GM10266 (cell line): ENCODE measurements around the gene RABL3.
"Not testable (repeated sequence)": the region's sequence is repeated elsewhere in the genome, so short reads cannot be mapped to it uniquely, and the experiment has no call there.

ENCODE experiments used
- DNase-seq: peaks from one replicate; pipeline ENCODE4 v3.0.0; 2012; ENCODE audit errors: extremely low spot score
- TF ChIP-seq, protein P1 (sequence below): IDR thresholded peaks from 2 replicates; pipeline ENCODE4 v1.5.1; 2012; ENCODE audit warnings: mild to moderate bottlenecking, low read depth; ENCODE audit not compliant: control insufficient read depth, insufficient read depth; ENCODE audit errors: missing control alignments

The RABL3 gene

DNA sequence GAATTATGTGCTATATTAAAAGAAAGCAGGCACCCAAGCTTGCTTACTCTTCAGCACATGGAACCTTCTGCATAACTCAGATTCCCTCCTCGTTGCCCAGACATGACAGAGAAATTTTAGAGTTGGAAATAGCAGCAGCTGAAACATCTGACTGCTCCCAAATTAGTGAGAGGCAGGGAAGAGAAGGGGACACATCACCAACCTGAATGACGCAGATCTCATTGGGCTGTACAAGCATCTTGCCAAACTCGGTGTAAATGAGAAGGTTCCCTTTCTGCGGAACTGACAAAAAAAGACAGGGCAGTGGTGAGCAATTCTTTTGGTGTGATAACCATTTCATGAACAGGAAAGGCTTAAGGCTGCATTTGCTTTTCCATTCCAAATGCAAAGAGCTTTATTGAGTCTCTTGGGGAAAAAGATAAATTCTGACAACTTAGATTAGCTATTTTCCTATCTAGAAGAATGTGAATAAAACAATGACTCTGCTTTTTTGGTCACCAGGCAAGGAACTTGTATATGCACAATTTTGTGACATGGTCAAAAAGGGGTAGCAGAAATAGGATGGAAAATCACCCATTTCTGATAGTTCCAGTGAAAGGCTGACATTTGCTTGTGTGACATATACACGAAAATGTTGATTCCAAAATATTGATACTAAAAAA lies 95.4 kb downstream of the RABL3 start:
- no peak for DNase-seq
- TF ChIP-seq, protein P1, sequence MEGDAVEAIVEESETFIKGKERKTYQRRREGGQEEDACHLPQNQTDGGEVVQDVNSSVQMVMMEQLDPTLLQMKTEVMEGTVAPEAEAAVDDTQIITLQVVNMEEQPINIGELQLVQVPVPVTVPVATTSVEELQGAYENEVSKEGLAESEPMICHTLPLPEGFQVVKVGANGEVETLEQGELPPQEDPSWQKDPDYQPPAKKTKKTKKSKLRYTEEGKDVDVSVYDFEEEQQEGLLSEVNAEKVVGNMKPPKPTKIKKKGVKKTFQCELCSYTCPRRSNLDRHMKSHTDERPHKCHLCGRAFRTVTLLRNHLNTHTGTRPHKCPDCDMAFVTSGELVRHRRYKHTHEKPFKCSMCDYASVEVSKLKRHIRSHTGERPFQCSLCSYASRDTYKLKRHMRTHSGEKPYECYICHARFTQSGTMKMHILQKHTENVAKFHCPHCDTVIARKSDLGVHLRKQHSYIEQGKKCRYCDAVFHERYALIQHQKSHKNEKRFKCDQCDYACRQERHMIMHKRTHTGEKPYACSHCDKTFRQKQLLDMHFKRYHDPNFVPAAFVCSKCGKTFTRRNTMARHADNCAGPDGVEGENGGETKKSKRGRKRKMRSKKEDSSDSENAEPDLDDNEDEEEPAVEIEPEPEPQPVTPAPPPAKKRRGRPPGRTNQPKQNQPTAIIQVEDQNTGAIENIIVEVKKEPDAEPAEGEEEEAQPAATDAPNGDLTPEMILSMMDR = no peak

GRCh38 chr3:120645083-120645845 lies 97.1 kb downstream of the RABL3 start:
- no peak for DNase-seq
- TF ChIP-seq, protein P1 = no peak

GRCh38 chr3:120642368-120642948 lies 99.9 kb downstream of the RABL3 start:
- DNase-seq = no peak
- TF ChIP-seq, protein P1 = no peak

DNA sequence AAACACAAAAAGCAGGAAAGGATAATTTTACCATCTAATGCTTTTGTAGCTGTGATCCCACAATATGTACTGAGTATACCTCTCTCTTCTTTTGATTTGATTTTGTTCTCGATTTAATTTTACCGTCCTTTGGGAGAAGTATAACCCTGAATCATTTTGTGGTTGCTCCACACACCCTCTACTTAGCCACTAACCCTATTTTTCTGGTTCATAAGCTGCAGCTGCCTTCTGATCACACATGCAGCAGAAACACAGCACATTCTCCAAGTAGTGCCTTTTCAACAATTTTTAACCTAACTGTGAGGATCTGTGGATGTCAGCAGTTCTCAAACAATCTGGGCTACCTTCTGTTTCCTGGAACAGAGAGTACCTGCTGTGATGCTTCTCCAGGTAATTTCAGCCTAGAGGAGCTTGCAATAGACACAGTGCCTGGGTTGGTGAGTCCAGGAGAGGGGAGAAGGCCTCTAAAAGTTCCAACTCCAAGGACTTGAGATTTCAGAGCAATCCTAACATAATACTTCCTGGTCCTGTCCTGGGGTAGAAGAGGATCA lies 100.5 kb downstream of the RABL3 start:
- TF ChIP-seq, protein P1 = no peak
- DNase-seq = no peak

GRCh38 chr3:120640231-120640630 lies 102.1 kb downstream of the RABL3 start:
- DNase-seq = no peak
- TF ChIP-seq, protein P1 = no peak

DNA sequence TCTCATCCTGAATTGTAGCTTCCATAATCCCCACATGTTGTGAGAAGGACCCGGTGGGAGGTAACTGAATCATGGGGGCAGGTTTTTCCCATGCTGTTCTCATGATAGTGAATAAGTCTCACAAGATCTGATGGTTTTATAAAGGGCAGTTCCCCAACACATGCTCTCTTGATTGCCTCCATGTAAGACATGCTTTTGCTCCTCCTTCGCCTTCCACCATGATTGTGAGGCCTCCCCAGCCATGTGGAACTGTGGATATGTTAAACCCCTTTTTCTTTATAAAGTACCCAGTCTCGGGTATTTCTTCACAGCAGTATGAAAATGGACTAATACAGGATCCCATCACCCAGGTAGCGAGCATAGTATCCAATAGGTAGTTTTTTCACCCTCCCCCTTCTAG lies 103.5 kb downstream of the RABL3 start:
- not testable (repeated sequence) for DNase-seq

- TF ChIP-seq, protein P1 = no peak
- DNase-seq = no peak
These were observed 104.3 kb downstream of the RABL3 start for GRCh38 chr3:120637851-120638559.
